ENCODE data around the gene ANTXRL.

DNA sequence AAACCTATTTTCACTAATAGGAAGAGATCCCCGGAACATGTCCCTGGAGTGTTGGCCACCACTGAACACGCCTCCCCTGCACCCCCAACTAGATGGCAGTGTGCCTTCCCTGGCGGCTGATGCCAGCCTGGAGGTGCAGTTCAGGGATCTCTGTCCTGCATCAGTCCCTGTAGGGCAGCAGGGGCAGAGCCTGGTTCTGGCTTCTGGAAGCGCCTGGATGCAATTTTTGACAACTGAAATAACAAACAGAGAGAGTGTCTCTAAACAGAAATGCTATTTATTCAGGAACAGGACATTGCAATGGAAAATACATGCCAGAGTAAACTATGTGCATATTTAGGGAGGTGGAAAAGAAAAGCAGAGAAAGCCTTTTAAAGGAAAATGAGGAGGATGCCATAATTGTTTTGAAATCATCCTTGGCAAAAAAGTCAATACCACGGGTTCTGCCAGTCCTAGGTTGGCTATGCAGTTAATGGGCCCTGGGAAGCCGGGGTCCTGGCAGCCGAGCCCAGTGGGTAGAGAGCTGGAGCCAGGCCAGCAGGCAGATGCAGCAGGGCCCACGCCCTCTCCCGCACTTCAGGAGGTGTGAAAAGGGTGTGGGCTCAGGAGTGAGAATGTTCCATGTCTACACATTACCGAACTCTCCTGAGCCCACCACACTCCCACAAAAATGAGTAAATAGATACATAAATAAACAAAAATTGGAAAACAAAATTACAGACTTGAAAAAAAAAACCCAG lies 18.5 kb downstream of the ANTXRL start:
- TF ChIP-seq CTCF (IDR thresholded peaks at IDR 0.05 in 4 of 5, conservative IDR thresholded peaks at IDR 0.05 in 1 of 5) (no peak), POLR2A (IDR thresholded peaks at IDR 0.05) (no peak)
